Measurements from ENCODE around the gene ABHD17A.

ABHD17A gene

DNA sequence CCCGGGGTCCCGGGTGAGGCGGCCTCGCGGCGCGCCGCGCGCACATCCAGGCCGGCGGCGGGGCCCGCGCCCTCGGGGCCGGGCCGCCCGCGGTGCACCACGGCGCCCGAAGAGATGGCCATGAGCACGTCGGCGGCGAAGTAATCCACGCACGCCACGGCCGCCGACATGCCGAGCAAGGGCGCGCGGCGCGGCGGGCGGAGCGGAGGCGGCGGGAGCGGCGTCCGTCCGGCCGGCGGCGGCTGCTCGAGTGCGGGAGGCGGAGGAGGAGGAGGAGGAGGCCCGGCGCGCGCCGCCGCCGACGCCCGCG is 22.0 kb downstream of the ABHD17A start, which contains the start of gene KLF16:
KLF16 (minus strand) TSS at position 252 of the 310 bp plus-strand sequence; CDS start at position 170, 82 bp downstream.
- no peak for DNase-seq

GRCh38 chr19:1862424-1863327 is 22.6 kb downstream of the ABHD17A start:
- peak; percentile 66 to 73 for DNase-seq

GRCh38 chr19:1862068-1862423 is 23.2 kb downstream of the ABHD17A start:
- DNase-seq: no peak

DNA sequence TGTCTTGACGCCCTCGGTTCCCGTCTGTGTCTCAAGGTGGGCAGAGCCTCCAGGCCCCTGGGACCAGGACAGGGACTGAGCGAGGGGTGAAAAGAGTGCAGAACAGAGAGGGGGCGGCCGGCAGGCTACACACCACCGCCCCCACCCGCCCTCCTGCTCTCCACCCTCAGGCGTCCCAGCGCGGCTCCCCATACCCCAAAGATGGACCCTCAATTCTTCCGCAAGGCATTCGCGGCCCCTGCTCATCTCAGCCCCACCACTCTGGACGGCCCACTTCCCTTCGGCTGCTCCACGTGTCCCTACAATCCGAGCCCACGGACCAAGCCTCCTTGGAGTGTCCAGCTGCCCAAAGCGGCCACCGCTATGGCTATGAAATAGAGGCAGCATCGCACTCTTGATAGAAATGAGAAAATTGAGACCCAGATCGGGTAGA is 23.7 kb downstream of the ABHD17A start:
- DNase-seq: no peak

DNA sequence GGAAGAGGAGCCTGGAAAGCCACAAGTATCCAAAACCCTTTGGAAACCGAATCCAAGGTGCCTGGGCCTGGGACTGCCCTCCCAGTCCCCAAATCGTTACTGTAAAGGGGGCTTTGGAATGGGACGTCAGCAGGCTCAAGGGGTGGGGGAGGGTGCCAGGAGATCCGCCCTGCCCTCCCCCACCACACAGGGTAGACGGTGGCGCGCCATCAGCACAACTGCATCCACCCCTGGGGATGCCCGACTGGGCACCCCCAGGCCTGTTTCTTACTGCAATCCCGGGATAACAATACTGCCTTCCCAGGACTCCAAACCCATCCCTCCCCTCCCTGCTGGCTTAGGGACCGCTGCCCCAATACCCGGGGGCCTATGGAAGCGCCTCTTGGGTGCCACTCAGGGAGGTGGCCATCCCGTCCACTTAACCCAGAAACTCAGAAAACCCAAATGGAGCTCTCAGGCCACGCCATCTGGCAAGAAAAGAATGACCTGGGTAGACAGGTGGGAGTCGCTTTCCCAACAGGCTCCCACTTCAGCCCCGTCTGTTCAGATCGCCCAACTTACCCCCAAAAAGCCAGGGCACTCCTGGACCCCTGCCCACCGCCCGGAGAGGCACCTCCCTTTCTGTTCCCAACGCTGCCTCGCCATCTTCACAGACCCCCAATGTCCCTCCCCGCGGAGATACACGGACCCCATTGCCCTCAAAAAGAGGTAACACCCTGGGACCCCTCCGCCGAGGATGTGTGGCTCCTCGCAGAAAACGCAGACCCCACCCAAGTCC is 24.3 kb downstream of the ABHD17A start:
- no peak for DNase-seq

DNA sequence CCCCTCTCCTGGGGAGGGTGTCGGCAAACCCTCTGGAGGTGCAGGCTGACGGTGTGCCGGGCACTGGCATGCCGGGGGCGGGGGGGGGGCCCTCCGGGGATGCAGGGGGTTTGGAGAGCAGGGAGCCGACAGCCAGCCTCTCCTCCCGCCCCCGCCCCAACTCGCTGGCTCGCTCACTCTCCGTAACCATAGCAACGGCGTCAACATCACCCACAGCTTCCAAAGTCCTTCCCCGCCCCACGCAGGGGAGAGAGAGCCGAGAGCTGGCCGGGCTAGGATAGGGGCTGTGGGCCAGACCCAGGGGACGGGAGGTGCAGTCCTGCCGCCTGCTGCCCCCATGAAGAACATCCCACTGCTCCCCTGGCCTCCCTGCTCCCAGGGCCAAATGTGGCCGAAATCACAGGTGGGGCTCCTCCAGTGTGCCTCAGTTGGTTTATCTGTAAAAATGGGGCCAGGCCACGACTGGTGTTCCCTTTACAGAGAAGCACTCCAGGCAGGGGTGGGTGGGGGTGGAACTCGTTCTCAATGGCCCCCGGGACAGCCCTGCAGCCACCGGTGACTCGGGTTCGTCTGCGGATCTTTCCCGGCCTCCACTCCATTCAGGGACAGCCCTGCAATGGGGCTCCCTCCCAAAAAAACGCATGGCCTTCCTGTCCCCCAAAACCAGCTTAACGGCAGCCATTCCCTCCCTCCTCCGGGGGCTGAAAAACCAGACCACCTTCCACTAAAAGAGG is 25.1 kb downstream of the ABHD17A start:
- peak in 1 of 2 donors; percentile 64 for DNase-seq

GRCh38 chr19:1859331-1859781 is 25.9 kb downstream of the ABHD17A start:
- DNase-seq: no peak

DNA sequence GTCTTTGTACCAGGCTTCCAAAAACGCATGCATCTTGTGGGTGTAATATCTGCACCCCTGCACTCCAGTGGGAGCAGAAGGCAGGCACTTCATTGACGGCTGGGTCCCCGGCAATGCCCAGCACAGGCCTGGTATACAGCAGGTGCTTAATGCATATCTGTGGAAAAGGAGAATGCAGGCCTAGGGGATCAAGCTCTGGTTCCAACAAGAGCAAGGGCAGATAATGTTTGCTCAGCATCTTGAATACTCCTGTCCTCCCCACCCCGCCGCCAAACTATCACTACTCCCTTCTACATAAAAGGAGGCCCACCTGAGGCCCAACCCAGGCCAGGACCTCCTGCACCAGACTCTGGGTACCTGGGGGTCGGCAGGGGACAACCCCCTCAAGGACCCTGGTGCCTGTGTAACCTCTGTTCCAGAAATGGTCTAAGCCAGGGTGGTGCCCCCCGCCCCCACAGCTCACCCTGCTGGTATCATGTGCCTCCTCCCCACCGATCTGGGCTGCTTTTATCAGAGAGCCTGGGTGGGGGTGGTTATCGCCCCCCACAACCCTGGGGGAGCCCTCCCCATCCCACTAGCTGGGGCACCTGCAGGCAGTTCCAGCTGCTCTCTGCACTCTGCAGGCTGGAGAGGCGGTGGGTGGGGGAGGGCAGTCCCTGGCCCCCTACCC is 26.7 kb downstream of the ABHD17A start:
- no peak for DNase-seq

DNA sequence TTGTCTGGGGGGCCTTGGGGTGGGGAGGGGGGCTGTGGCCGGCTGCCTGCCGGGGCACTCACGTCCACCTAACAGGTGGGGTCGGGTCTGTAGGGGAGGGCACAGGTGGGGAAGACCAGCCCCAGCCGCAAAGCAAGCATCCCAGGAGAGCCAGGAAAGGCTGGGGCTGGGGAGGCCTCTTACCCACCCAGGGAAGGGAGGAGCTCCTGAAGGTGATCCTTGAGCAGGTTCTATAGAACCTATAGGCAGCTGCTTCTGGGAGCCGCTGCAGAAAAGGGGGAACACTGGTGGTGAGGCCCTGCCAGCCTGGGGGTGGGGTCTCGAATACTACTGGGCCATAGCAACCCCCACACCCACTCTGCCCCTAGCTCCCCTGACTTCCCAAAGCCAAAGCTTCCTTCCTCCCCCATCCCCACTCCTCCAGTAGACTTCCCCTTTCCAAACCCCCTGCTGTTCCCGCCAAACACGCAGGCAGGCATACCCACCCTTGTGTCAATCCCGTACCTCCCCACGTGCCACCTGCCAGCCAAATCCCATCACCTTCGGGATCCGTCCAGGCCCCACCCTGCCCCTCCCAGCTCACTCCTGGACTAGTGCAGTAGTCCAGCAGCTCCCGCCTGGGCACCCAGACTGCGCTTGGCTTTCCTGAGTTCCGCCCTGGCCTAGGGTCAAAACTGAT is 27.5 kb downstream of the ABHD17A start:
- no peak for DNase-seq

GRCh38 chr19:1856698-1857603 is 28.3 kb downstream of the ABHD17A start:
- peak; percentile 44 to 67 for DNase-seq

- no peak for DNase-seq
These were observed 29.0 kb downstream of the ABHD17A start for GRCh38 chr19:1856345-1856697.

DNA sequence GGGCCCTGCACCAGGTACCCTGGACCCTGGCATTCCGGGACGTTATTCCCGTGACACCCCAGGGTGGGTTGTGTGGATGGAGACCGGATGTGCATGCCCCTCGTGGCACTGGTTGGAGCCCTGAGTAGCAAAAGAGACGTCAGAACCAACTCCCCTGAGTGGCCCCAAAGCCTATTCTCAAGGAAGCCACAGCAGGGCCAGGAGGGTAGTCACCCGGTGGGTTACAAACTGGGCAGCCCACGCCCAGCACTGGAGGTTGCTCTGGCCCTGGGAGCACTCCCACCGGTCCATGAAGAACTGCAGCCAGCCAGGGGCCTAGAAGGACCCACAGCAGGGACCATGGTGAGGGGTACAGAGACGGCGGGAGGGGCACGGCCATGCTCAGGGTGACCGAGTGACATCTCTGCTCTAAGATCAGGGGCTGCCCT is 29.5 kb downstream of the ABHD17A start:
- peak in 1 of 2 donors; percentile 50 for DNase-seq

- DNase-seq: peak; percentile 76 to 89
These were observed 30.1 kb downstream of the ABHD17A start for GRCh38 chr19:1855040-1855827.

DNA sequence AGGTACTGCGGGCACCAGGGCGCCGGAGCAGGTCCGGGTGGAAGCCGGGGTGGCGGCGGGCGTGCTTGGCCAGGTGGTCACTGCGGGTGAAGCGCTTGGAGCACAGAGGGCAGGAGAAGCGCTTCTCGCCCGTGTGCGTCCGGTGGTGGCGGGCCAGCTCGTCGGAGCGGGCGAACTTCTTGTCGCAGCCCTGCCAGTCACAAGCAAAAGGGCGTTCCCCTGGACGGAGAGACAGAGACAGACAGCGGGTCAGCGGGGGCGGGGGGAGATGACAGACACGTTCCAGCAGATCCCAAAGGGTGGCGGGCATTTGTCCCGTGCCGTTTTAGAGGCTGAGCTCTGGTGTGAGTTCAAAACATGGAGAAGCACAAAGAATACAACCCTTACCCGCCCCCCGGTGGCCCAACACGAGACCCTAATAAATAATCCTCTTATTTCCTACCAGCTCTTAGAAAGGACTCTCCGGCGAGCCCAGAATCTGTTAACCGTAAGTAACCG is 30.7 kb downstream of the ABHD17A start:
- DNase-seq: no peak

DNA sequence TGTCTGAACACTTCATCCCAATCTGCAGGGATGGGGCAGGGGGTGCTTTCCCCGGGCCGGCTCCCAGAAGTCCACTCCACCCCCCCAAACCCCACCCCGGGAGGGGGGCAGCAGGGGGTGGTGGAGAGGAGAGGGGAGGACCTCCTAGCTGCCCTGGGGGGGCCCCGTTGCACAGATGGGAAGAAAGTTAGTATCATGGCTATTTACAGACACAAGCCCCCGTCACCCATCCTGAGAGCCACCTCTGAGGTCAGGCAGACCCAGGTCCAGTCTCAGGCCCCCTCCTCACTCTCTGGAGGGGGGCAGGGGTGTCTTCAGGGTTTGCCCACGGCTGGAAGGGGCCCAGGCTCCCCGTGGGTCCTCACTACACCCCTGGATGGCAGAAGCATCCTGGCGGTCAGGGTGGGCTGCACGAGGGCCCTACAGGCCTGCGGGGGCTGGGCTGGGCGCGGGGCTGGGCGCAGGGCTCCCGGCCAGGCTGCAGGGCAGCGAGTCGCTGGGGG is 31.2 kb downstream of the ABHD17A start:
- DNase-seq: no peak

GRCh38 chr19:1853295-1854038 is 31.8 kb downstream of the ABHD17A start:
- DNase-seq: peak; percentile 85 to 89

GRCh38 chr19:1852581-1853128 is 32.6 kb downstream of the ABHD17A start:
- DNase-seq: no peak

Measured in stimulated activated CD4-positive, alpha-beta T cell treated with anti-CD3 and anti-CD28 coated beads, Interleukin-2, amount 100 ng/mL, for 24 hours (primary cell).